ENCODE results near the gene ARHGAP15.

DNA sequence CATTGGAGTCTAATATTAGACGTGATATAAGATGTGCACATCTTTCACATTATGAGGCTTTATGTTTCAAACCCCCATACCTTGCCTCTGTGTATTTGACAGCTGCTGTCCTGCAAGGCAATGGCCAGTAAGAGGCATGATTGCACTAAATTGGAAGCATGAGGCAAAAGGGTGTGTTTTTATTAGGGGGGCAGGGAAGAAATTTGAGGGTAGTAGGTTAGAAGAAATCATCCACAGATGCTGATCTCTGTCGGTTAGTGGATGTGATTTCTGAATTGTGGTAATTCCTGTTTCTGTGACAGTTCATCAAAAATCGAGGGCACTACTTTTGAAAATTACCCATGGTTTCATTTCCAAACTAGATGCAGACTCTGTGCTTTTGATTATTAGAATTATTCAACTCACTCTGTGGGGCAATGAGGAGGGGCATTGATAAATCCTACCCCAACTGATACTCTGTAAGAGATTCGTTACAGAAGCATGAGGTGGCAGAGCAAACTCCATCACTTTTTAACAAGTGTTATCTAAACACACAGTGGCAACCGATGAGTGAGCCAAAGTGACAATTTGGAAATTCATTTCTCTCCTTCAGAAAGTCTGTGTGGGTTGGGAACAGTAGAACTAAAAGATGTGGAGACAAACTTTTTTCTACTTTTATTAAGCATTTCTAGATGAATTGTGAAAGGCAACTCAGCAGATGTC lies 453.0 kb downstream of the ARHGAP15 start:
- no peak for TF ChIP-seq ZNF274 (IDR thresholded peaks at IDR 0.05; ENCODE audit: low read depth, low read length)
- TF ChIP-seq SUZ12 (IDR thresholded peaks at IDR 0.05; ENCODE audit: extremely low read depth, insufficient read depth, insufficient read length) = no peak

Measured in NT2/D1 (cell line).